ENCODE results near the gene FARS2.
A peak's percentile ranks its signal among the peaks of the same experiment; 100 is the strongest.

The FARS2 gene

DNA sequence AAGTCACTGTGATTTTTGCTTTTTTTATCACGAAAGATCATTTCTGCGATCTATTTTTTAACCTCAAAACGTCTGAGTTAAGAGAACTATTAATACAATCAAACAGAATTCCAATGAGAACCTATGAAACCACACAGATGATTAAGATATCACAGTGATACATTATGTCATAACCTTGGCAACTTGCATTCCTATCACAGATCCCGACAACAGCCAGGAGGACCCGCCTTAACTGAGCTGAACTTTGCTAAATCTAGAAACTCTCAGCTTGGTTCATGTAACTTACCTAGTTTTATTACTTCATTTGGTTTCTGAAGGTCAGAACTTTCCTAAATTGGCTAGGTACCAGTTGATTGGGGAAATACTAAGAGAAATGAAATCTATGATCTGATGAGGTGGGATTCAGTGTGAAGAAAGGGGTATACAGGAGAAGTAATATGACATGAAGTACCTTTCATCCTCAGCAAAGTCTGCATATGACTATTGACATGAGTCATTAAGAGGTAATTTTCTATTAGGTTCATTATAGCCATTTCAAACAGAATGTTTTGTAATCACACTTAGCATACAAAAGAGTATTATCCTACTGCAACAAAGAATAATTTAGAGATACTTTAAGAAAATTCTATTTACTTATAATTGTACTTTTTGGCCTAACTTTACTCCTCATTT lies 11.7 kb upstream of the FARS2 start:
- DNase-seq = no peak

- no peak for DNase-seq
These were observed 10.9 kb upstream of the FARS2 start for GRCh38 chr6:5250451-5250850.

DNA sequence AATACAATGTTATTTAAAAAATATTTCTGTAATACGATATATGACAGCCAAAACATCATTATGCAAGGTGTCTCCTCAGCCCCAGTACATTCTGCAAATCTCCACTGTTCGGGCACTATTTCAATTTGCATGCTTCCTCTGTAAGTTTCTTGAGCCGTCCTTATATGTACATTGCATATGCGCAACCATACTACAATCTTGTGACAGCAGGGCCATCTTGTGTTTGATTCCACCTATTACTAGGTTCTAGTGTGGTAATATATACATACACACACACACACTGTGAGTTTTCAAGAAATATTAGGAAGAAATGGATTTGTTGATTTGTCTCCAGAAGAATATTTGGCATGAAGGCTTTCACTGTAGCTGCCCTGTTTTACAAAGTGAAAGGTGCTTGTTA lies 10.4 kb upstream of the FARS2 start:
- no peak for DNase-seq

GRCh38 chr6:5256952-5257351 lies 4.4 kb upstream of the FARS2 start:
- DNase-seq = no peak

DNA sequence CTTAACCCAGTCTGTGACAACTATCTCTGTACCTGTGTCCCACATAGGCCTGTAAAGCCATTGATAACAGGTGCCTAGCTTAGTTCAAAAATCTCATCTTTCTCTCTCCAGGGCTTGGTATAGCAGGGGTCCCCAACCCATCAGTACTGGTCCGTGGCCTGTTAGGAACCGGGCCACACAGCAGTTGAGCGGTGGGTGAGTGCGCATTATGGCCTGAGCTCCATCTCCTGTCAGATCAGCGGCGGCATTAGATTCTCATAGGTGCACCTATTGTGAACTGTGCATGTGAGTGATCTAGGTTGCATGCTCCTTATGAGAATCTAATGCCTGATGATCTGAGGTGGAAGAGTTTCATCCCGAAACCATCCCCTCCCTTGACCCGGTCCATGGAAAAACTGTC lies 3.9 kb upstream of the FARS2 start:
- no peak for DNase-seq

DNA sequence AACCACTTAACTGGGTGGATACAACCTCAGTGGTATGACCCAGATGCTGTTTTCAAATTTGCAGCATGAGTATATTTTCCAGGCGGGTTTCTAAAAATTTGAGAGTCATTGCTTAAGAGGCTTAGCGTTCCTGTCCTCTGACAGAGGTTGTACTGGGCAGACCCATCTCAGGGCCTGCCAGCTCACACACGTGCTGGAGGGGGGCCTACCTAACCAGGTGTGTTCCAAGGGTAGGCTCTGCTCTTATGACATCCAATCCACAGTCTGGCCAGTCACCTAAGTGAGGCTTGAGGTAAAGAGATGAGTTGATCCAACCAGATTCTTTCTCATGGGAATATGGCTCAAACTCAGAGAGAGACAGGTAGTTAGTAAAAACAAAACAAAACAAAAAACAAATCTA lies 1.9 kb upstream of the FARS2 start:
- DNase-seq = no peak

GRCh38 chr6:5260111-5260620 lies 1.1 kb upstream of the FARS2 start:
- DNase-seq = peak; percentile 71

GRCh38 chr6:5261545-5262109 lies 314 bp downstream of the FARS2 start:
- no peak for DNase-seq

DNA sequence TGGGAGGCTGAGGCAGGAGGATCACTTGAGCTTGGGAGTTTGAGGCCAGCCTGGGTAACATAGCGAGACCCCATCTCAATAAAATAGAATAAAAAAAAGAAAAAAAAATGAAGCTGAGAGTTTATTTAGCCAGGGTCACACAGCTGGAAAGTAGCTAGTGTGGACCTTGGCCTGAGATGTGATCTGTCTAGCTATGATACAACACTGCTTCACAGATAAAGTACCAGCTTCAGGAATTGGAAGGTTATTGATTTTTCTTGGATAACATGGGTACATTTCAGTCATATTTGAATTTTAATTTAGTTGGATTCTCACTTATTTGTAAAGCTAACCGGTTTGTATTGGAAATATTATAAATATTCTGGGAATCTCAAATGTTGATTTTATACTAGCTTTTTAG lies 5.1 kb downstream of the FARS2 start:
- DNase-seq = no peak

DNA sequence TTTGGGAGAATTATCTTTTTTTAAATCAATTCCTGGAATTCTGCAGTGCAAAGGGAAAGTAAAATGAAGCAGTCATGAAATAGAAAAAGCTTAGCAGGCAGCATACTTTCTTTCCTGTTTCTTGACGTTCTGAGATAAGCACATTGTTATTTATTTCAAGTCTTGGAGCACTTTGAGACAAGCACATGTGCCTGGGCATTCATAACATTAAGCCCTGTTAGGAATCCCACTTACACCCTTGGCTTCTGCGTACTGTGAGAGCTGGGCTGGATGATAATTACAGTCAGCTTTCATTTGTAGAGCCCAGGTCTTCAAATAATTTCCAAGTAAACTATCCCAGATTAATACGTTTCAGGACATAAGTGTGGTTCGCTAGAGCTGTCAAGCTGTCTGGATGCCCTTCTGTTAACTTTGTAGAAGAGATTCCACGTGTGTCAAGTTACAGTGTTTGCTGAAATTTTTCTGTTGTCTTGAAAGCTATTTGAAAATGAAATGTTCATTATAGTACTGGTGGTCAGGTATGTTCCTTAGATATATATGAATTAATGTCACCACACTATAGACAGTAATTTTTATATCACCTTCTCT lies 8.9 kb downstream of the FARS2 start:
- no peak for DNase-seq

- DNase-seq = no peak
These were observed 10.6 kb downstream of the FARS2 start for GRCh38 chr6:5271926-5272325.

DNA sequence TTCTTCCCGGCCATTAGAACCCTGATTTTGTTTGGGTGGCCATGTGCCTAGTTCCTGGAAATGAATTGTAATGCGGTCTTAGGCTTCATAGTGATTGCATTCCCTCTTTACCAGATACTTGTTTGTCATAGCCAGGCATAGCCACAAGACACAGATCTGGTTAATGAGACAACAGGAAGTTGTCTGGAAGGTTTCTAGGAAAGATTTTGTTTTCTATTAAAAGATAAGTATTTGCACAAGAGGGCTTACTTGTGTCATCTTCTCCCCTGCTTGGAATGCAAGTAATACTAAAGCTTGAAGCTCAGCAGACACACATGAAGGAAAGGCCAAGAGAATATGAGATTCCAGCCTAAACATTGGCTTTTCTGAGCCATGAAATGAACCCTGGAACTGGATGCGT lies 12.9 kb downstream of the FARS2 start:
- DNase-seq = no peak

DNA sequence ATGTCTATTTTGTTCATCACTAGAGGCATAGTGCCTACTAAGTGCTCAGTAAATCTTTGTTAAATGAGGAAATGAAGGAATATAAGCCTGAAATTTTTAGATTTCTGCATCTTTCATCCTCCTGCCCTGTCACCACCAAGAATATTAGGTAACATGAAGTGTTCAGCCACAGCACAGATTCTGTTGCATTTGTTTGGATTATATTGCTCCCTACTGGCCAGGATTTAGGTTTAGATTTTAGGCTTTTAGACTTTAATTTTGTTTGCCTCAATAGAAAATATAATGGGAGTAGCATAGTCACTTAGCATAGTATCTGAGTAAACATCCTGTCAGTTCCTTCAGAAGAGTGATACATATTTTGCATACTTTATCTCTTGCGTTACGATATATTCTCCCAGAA lies 14.2 kb downstream of the FARS2 start:
- no peak for DNase-seq

GRCh38 chr6:5276581-5276980 lies 15.3 kb downstream of the FARS2 start:
- no peak for DNase-seq

DNA sequence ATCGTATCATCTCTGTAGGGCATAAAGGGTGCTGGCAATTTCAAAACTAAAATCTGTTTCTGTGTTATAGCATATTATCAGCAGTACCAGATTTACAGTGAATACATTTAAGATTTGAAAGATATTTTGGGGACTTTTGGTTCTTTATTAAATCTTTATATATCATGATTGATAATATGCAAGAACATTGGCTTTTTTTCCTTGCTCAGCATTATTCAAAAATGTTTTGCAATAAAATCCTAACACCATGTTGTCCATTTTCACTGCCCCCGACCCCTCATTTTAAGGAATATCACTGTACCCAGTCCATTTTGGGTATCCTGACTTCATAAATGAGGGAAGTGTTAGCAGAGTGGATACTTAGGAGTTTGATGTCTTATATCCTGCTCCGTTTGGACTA lies 16.3 kb downstream of the FARS2 start:
- no peak for DNase-seq

DNA sequence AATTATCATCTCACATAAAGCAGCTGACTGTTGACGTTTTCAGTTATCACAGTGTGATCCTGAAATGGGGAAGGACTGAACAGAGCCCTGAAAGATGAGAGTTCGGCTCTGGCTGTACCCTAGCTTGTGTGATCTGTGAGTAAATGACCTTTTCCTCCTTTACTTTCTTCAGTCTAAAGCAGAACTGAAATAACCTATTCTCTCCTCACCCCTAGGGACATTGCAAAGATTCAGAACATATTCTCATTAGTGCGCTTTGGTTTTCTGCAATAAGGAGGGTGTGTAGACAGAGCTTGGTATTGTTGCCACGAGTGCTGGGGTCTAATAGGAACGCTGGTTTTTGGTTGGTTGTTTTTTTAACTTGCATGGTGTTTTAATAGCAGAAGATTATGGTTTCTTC lies 16.7 kb downstream of the FARS2 start:
- no peak for DNase-seq

DNA sequence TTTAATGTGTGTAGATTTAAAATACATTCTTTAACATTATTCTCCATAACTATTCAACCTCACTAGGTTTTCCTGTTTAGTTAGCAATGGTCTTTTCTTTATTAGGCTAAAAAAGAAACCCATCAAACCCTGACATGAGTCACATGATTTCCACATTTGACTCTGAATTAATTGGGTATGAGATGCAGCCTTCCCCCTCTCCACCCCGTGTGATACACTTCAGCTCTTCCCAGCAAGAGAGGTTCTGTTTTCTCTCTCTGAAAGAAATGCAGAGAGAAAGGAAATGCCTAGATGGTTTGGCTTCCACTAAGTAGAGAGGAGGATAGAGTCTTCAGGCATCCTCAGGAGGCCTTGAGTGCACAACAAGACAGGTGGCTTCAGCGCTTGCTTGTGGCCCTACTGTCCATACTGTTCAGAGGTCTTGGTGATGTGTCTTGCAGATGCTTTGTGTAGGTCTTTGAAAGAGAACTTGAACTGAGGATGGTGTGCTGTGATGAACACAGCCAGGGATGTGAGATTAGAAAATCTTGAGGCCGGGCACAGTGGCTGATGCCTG lies 17.3 kb downstream of the FARS2 start:
- DNase-seq = no peak

DNA sequence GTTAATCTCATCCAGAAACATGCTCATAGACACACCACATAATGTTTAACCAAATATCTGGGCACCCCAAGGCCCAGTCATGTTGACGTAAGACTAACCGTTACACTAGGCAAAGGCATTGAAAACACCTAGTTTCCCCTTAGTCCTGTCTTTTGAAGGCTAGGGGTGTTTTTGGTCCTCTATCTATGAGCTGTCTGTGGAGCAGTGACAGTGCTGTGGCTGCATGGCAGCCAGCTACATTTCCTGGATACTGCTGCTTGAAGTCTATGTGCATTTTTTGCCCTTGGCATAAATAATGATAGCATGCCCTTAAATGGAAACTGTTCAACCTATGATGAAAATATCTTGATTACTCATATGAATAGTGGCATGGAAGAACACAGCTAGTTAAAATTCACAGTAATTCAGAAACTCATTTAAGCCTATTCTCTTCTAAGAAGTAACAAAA lies 18.6 kb downstream of the FARS2 start:
- no peak for DNase-seq

- DNase-seq = no peak
These were observed 19.6 kb downstream of the FARS2 start for GRCh38 chr6:5280920-5281319.

DNA sequence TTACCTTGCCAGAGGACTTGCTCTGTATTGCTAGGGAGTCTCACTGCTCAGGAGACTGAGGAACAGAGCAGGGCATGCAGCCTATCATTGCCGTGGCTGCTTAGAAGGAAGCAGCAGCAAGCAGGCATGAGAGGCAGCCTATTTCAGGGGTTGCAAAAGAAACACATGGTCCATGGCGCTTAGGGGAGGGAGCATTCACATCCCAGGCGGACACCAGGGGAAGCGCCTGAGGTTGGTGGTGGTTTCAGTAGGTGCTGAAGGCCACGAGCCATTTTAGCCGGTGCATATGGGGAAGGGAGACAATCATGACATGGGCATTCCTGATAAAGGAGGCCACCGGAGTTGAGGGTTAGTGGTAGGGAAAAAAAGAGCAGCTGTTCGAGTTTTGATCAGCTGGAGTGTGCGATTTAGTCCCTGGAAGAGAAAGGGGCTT lies 20.9 kb downstream of the FARS2 start:
- no peak for DNase-seq

DNA sequence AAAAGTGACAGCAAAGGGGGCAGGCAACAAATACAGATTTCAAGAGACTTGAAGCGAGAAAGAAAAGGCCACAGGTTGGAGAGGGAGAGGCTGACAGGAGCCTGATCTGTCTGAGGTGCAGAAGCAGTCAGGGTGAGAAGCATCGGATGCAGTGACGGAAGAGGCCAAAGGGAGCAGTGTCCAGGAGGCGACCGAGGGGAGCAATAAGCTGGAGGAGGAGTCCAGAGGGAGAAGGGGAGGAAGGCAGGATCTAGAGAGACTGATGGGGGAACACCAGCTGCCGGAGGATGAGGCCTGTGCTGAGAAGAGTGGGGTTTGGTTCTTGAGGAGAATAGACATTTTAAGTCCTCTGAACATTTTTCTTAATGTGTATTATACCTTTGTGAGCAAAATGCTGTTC lies 23.8 kb downstream of the FARS2 start:
- no peak for DNase-seq

- DNase-seq = no peak
These were observed 24.2 kb downstream of the FARS2 start for GRCh38 chr6:5285526-5285925.

- no peak for DNase-seq
These were observed 25.5 kb downstream of the FARS2 start for GRCh38 chr6:5286780-5287179.
